Activated T-cell treated with anti-CD3 and anti-CD28 coated beads, Interleukin-2, amount 50 U/mL, for 24 hours (primary cell): ENCODE results near the gene PRR12.
A peak's percentile ranks its signal among the peaks of the same experiment; 100 is the strongest.

Source experiments
- DNase-seq: peaks from one replicate; pipeline ENCODE4 v3.0.0-alpha.2; 2020
- H3K27ac Mint-ChIP-seq: 2 replicates; pipeline ENCODE4 v1.8.0; 2020; ENCODE audit warnings: mild to moderate bottlenecking, mixed read lengths
- H3K27me3 Mint-ChIP-seq: 2 replicates; pipeline ENCODE4 v1.8.0; 2020; ENCODE audit warnings: mixed read lengths
- H3K36me3 Mint-ChIP-seq: 2 replicates; pipeline ENCODE4 v1.8.0; 2020; ENCODE audit warnings: low read depth, mixed read lengths
- H3K4me1 Mint-ChIP-seq: 2 replicates; pipeline ENCODE4 v1.8.0; 2020; ENCODE audit warnings: low read depth, mixed read lengths
- H3K4me3 Mint-ChIP-seq: 2 replicates; pipeline ENCODE4 v1.8.0; 2020; ENCODE audit warnings: mild to moderate bottlenecking, moderate library complexity, mixed read lengths
- H3K9me3 Mint-ChIP-seq: 2 replicates; pipeline ENCODE4 v1.8.0; 2020; ENCODE audit warnings: mixed read lengths

PRR12 gene

GRCh38 chr19:49573425-49573824, 17.6 kb upstream of the PRR12 start:
- Mint-ChIP-seq H3K27ac (peak overlapping the region; percentile 30), H3K4me3 (no peak overlapping the region), H3K4me1 (peaks cover 42% of the 10 kb centered on the region), H3K27me3 (no peaks in the 10 kb centered on the region), H3K9me3 (no peaks in the 10 kb centered on the region), H3K36me3 (peaks cover 52% of the 10 kb centered on the region)
- no peak for DNase-seq

- H3K9me3 Mint-ChIP-seq: no peaks in the 10 kb centered on the region
- no peaks in the 10 kb centered on the region for H3K27me3 Mint-ChIP-seq
- peaks cover 58% of the 10 kb centered on the region for H3K36me3 Mint-ChIP-seq
- no peak overlapping the region for H3K4me3 Mint-ChIP-seq
- peak overlapping the region; percentile 41 for H3K27ac Mint-ChIP-seq
- peaks cover 44% of the 10 kb centered on the region for H3K4me1 Mint-ChIP-seq
- DNase-seq: no peak
Measured at GRCh38 chr19:49574206-49574755, 16.7 kb upstream of the PRR12 start.

- Mint-ChIP-seq H3K27ac (peak overlapping the region; percentile 94), H3K27me3 (no peaks in the 10 kb centered on the region)
Measured at GRCh38 chr19:49579193-49579592, 11.8 kb upstream of the PRR12 start.

GRCh38 chr19:49579947-49580263, 11.1 kb upstream of the PRR12 start:
- peaks cover 34% of the 10 kb centered on the region for H3K4me1 Mint-ChIP-seq
- no peaks in the 10 kb centered on the region for H3K9me3 Mint-ChIP-seq
- no peak for DNase-seq
- H3K36me3 Mint-ChIP-seq: peaks cover 45% of the 10 kb centered on the region
- peak overlapping the region; percentile 94 for H3K27ac Mint-ChIP-seq
- no peaks in the 10 kb centered on the region for H3K27me3 Mint-ChIP-seq
- peak overlapping the region; percentile 95 for H3K4me3 Mint-ChIP-seq

More at GRCh38 chr19:49579193-49579592, 11.8 kb upstream of the PRR12 start:
- Mint-ChIP-seq H3K36me3 (peaks cover 50% of the 10 kb centered on the region), H3K4me3 (peak overlapping the region; percentile 95), H3K4me1 (peaks cover 34% of the 10 kb centered on the region), H3K9me3 (no peaks in the 10 kb centered on the region)
- DNase-seq: no peak

GRCh38 chr19:49580264-49581006, 10.5 kb upstream of the PRR12 start, which contains the start of gene NOSIP:
TSS of gene NOSIP (minus strand) at chr19:49580556. CDS start at chr19:49560691, 19,865 bp downstream.
- Mint-ChIP-seq H3K36me3 (peaks cover 40% of the 10 kb centered on the region), H3K4me3 (peak within 1 kb of the TSS; percentile 95), H3K27ac (peak within 1 kb of the TSS; percentile 94), H3K9me3 (no peaks in the 10 kb centered on the region), H3K27me3 (no peaks in the 10 kb centered on the region), H3K4me1 (peaks cover 34% of the 10 kb centered on the region)
- DNase-seq: peak; percentile 96

GRCh38 chr19:49581007-49581508, 9.9 kb upstream of the PRR12 start, which contains the start of gene PRRG2:
TSS of gene PRRG2 (plus strand) at chr19:49581316. CDS start at chr19:49583220, 1,904 bp downstream.
- Mint-ChIP-seq H3K27me3 (no peaks in the 10 kb centered on the region), H3K4me1 (peaks cover 34% of the 10 kb centered on the region), H3K4me3 (peak within 1 kb of the TSS; percentile 95), H3K36me3 (peaks cover 34% of the 10 kb centered on the region), H3K27ac (peak within 1 kb of the TSS; percentile 94), H3K9me3 (no peaks in the 10 kb centered on the region)
- no peak for DNase-seq

- H3K27me3 Mint-ChIP-seq: no peaks in the 10 kb centered on the region
Measured at GRCh38 chr19:49583239-49583638, 7.7 kb upstream of the PRR12 start.

GRCh38 chr19:49585023-49585422, 6.0 kb upstream of the PRR12 start:
- no peak for DNase-seq
- Mint-ChIP-seq H3K4me1 (peaks cover 19% of the 10 kb centered on the region), H3K4me3 (no peak overlapping the region), H3K27ac (no peak overlapping the region), H3K36me3 (peaks cover 4% of the 10 kb centered on the region), H3K9me3 (no peaks in the 10 kb centered on the region), H3K27me3 (no peaks in the 10 kb centered on the region)

More at GRCh38 chr19:49583239-49583638, 7.7 kb upstream of the PRR12 start:
- no peak for DNase-seq
- peaks cover 19% of the 10 kb centered on the region for H3K36me3 Mint-ChIP-seq
- H3K4me1 Mint-ChIP-seq: peaks cover 22% of the 10 kb centered on the region
- H3K9me3 Mint-ChIP-seq: no peaks in the 10 kb centered on the region
- H3K27ac Mint-ChIP-seq: no peak overlapping the region
- no peak overlapping the region for H3K4me3 Mint-ChIP-seq

GRCh38 chr19:49587227-49587626, 3.8 kb upstream of the PRR12 start:
- peaks cover 18% of the 10 kb centered on the region for H3K4me1 Mint-ChIP-seq
- H3K36me3 Mint-ChIP-seq: peaks cover 11% of the 10 kb centered on the region
- H3K27me3 Mint-ChIP-seq: no peaks in the 10 kb centered on the region
- no peaks in the 10 kb centered on the region for H3K9me3 Mint-ChIP-seq
- no peak for DNase-seq
- H3K4me3 Mint-ChIP-seq: no peak overlapping the region
- no peak overlapping the region for H3K27ac Mint-ChIP-seq

- DNase-seq: peak; percentile 62
- Mint-ChIP-seq H3K9me3 (no peaks in the 10 kb centered on the region), H3K4me1 (peaks cover 27% of the 10 kb centered on the region), H3K4me3 (no peak overlapping the region), H3K27me3 (no peaks in the 10 kb centered on the region), H3K27ac (peak overlapping the region; percentile 60), H3K36me3 (peaks cover 19% of the 10 kb centered on the region)
Measured at GRCh38 chr19:49588365-49589122, 2.4 kb upstream of the PRR12 start.

GRCh38 chr19:49589502-49589905, 1.5 kb upstream of the PRR12 start:
- H3K9me3 Mint-ChIP-seq: no peaks in the 10 kb centered on the region
- peaks cover 35% of the 10 kb centered on the region for H3K4me1 Mint-ChIP-seq
- peaks cover 28% of the 10 kb centered on the region for H3K36me3 Mint-ChIP-seq
- no peaks in the 10 kb centered on the region for H3K27me3 Mint-ChIP-seq
- peak; percentile 46 for DNase-seq
- no peak overlapping the region for H3K4me3 Mint-ChIP-seq
- peak overlapping the region; percentile 81 for H3K27ac Mint-ChIP-seq

GRCh38 chr19:49590071-49590970, 661 bp upstream of the PRR12 start:
- peak overlapping the region; percentile 93 for H3K27ac Mint-ChIP-seq
- peaks cover 33% of the 10 kb centered on the region for H3K36me3 Mint-ChIP-seq
- no peaks in the 10 kb centered on the region for H3K27me3 Mint-ChIP-seq
- DNase-seq: peak; percentile 92
- no peaks in the 10 kb centered on the region for H3K9me3 Mint-ChIP-seq
- H3K4me3 Mint-ChIP-seq: peak overlapping the region; percentile 86
- H3K4me1 Mint-ChIP-seq: peaks cover 36% of the 10 kb centered on the region

- Mint-ChIP-seq H3K4me3 (peak overlapping the region; percentile 86), H3K4me1 (peaks cover 36% of the 10 kb centered on the region), H3K27me3 (no peaks in the 10 kb centered on the region), H3K27ac (peak overlapping the region; percentile 90), H3K36me3 (peaks cover 41% of the 10 kb centered on the region), H3K9me3 (no peaks in the 10 kb centered on the region)
- peak; percentile 73 for DNase-seq
Measured at GRCh38 chr19:49591731-49592485, 926 bp downstream of the PRR12 start.
